ENCODE data around the gene GEMIN4. TPM values are rescaled to one million over a fixed set of nuclear protein-coding genes. Genes with fewer than 3 reads are reported as not detected.
"Not testable (repeated sequence)": the region's sequence is repeated elsewhere in the genome, so short reads cannot be mapped to it uniquely, and the experiment has no call there.

GEMIN4 gene
- polyA plus RNA-seq, 1 donor (not counting 4 experiments of a cell fraction or from before 2014, with no cell fraction given) = 29.5 TPM

DNA sequence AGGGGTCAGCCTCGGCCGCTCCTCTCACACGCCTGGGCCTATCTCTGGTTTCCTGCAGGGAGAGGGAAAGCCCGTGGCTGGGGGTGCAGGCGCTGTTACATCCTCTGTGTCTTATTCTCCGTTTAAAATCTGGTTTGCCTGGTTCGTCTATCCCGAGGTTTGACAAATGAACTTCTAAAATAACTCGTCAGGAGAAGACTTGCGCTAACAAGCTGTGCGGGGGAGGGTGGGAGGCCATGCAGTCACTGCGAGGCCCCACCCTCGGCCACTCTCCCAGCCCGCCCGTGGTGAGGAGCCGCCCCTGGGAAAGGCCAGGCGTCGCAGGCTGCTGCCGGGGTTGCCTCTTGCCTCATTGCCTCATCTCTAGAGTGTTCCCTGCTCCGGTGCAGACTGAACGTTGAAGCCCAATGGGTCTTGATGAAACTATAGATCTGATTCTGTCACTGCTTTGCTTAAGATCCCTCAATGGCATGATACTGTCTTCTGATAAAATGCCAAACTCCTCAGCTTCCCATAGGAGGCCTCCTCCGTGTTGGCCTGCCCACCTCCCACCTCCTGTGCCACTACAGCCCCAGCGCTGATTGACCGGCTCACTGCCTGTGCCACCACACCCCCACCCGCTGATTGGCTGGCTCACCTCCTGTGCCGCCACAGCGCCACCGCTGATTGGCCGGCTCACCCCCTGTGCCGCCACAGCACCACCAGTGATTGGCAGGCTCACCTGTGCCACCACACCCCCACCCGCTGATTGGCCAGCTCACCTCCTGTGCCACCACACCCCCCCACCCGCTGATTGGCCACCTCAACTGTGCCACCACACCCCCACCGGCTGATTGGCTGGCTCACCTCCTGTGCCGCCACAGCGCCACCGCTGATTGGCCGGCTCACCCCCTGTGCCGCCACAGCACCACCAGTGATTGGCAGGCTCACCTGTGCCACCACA, 38.1 kb upstream of the GEMIN4 start:
- FAIRE-seq = peak; percentile 89
- dilution Hi-C loops (cut with MboI; ENCODE audit: extremely low pct_ligation_motif_present, low sequenced_read_pairs) = loop anchor here (25.0 kb wide), 1 partner anchor 197 kb away; the partner anchor contains the start of genes NXN and TIMM22
- Histone ChIP-seq H3K4me2 (ENCODE audit: control insufficient read depth, extremely low read depth, insufficient read depth, low read depth, low read length) (peak overlapping the region; percentile 86), H3K9ac (ENCODE audit: control insufficient read depth, extremely low read depth, insufficient read depth, low read length) (peak overlapping the region; percentile 74), H3K27ac (ENCODE audit: control insufficient read depth, insufficient read depth, low read length) (peak overlapping the region; percentile 92), H3K79me2 (ENCODE audit: control insufficient read depth, insufficient read depth, low read length) (peaks cover 12% of the 10 kb centered on the region), H3K36me3 (ENCODE audit: control insufficient read depth in 2 of 2, extremely low read depth in 1 of 2, insufficient read depth in 2 of 2, low read length in 2 of 2) (peaks cover 4 to 16% of the 10 kb centered on the region in 2 experiments), H3K4me1 (ENCODE audit: control insufficient read depth, extremely low read depth, insufficient read depth, low read length) (peaks cover 42% of the 10 kb centered on the region), H3K4me3 (ENCODE audit: control insufficient read depth in 2 of 3, extremely low read depth in 1 of 3, insufficient read depth in 2 of 3, low read depth in 1 of 3, low read length in 3 of 3) (peak overlapping the region in 2 of 3 experiments; percentile 28 to 65)
- H3K9me3 ChIP-seq (ENCODE audit: control insufficient read depth, low read depth, low read length); H2AFZ ChIP-seq (ENCODE audit: control insufficient read depth, low read length); H3K27me3 ChIP-seq (ENCODE audit: control insufficient read depth, extremely low read depth, insufficient read depth, low read length); H4K20me1 ChIP-seq (ENCODE audit: control insufficient read depth, extremely low read depth, insufficient read depth, low read length); H3K9me1 ChIP-seq (ENCODE audit: control insufficient read depth, extremely low read depth, insufficient read depth, low read length): not testable (repeated sequence)
- DNase-seq (ENCODE audit: low read depth, low spot score) = peak; percentile 56

DNA sequence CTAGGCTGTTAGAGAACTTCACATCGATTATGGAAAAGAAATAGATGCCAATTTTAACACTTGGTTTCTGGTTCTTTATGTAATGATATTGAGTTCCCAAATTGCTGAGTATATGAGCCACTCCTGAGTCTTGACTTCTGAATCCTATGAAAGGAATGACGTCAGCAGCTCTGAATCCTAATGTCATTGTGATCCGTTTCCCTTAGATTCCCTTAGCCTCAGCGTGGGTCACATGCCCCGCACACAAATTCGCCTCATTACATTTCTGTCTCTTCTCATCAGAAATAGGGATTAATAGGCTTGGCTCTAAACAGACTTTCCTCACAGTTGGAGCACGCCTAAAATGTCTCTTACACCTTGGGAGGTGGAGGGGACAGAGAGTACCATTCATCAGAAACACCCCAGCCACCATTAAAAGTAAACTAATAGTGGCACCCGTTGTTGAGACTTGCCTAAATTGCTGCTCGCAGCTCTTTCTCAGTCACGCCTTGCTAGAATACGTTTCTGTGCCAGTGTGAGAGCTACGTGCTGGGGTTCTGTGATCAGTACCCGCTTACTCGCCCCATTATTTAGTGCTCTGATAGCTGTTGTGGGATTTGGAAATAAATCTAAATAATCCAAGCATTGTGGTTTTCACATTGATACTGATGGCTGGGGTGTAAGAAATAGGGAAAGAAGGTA, 37.2 kb upstream of the GEMIN4 start:
- H2AFZ ChIP-seq (ENCODE audit: control insufficient read depth, low read length) = no peak overlapping the region
- H3K9ac ChIP-seq (ENCODE audit: control insufficient read depth, extremely low read depth, insufficient read depth, low read length) = peak overlapping the region; percentile 74
- peaks cover 38% of the 10 kb centered on the region for H3K4me1 ChIP-seq (ENCODE audit: control insufficient read depth, extremely low read depth, insufficient read depth, low read length)
- H3K4me3 ChIP-seq (ENCODE audit: control insufficient read depth in 2 of 3, extremely low read depth in 1 of 3, insufficient read depth in 2 of 3, low read depth in 1 of 3, low read length in 3 of 3) = peak overlapping the region in 2 of 3 experiments; percentile 34 to 36
- peaks cover 20% of the 10 kb centered on the region for H3K79me2 ChIP-seq (ENCODE audit: control insufficient read depth, insufficient read depth, low read length)
- peak overlapping the region; percentile 92 for H3K27ac ChIP-seq (ENCODE audit: control insufficient read depth, insufficient read depth, low read length)
- DNase-seq (ENCODE audit: low read depth, low spot score) (peak; percentile 23), FAIRE-seq (peak; percentile 84)
- no peaks in the 10 kb centered on the region for H4K20me1 ChIP-seq (ENCODE audit: control insufficient read depth, extremely low read depth, insufficient read depth, low read length)
- no peak for TF ChIP-seq EZH2 (IDR thresholded peaks at IDR 0.05; ENCODE audit: low read length)
- TF ChIP-seq, protein P1, sequence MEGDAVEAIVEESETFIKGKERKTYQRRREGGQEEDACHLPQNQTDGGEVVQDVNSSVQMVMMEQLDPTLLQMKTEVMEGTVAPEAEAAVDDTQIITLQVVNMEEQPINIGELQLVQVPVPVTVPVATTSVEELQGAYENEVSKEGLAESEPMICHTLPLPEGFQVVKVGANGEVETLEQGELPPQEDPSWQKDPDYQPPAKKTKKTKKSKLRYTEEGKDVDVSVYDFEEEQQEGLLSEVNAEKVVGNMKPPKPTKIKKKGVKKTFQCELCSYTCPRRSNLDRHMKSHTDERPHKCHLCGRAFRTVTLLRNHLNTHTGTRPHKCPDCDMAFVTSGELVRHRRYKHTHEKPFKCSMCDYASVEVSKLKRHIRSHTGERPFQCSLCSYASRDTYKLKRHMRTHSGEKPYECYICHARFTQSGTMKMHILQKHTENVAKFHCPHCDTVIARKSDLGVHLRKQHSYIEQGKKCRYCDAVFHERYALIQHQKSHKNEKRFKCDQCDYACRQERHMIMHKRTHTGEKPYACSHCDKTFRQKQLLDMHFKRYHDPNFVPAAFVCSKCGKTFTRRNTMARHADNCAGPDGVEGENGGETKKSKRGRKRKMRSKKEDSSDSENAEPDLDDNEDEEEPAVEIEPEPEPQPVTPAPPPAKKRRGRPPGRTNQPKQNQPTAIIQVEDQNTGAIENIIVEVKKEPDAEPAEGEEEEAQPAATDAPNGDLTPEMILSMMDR (optimal IDR thresholded peaks at IDR 0.05 in 1 of 3, IDR thresholded peaks at IDR 0.05 in 1 of 3, conservative IDR thresholded peaks at IDR 0.05 in 1 of 3; ENCODE audit: extremely low read depth in 1 of 3, insufficient read depth in 2 of 3, low read length in 3 of 3) = no peak
- H3K4me2 ChIP-seq (ENCODE audit: control insufficient read depth, extremely low read depth, insufficient read depth, low read depth, low read length) = peak overlapping the region; percentile 86
- no peaks in the 10 kb centered on the region for H3K9me1 ChIP-seq (ENCODE audit: control insufficient read depth, extremely low read depth, insufficient read depth, low read length)
- peaks cover 5 to 21% of the 10 kb centered on the region in 2 experiments for H3K36me3 ChIP-seq (ENCODE audit: control insufficient read depth in 2 of 2, extremely low read depth in 1 of 2, insufficient read depth in 2 of 2, low read length in 2 of 2)
- no peaks in the 10 kb centered on the region for H3K9me3 ChIP-seq (ENCODE audit: control insufficient read depth, low read depth, low read length)
- dilution Hi-C loops (cut with MboI; ENCODE audit: extremely low pct_ligation_motif_present, low sequenced_read_pairs) = loop anchor here (25.0 kb wide), 1 partner anchor 198 kb away; the partner anchor contains the start of genes NXN and TIMM22
- H3K27me3 ChIP-seq (ENCODE audit: control insufficient read depth, extremely low read depth, insufficient read depth, low read length) = no peaks in the 10 kb centered on the region

Measured in keratinocyte (primary cell).